HT-29 (cell line): ENCODE measurements around the gene CTU2. TPM values are rescaled to one million over a fixed set of nuclear protein-coding genes. Genes with fewer than 3 reads are reported as not detected.

ENCODE experiments used
- DNase-seq: peaks from one replicate; pipeline ENCODE4 v3.0.0-alpha.2; 2015; ENCODE audit warnings: low spot score
- total RNA-seq: library from RNA; depleted of rRNA; stranded (reverse); fragments of >200 nt; shearing (Covaris generic); gene quantifications from 2 replicates; pipeline ENCODE4 v1.2.3, GENCODE V29; 2014

Gene CTU2
- total RNA-seq, 1 experiment from 2014 or later = 44.5 TPM

GRCh38 chr16:88743693-88744576, 37.6 kb downstream of the CTU2 start:
- peak; percentile 83 for DNase-seq

- no peak for DNase-seq
Observed at GRCh38 chr16:88744577-88745521, 38.5 kb downstream of the CTU2 start.

DNA sequence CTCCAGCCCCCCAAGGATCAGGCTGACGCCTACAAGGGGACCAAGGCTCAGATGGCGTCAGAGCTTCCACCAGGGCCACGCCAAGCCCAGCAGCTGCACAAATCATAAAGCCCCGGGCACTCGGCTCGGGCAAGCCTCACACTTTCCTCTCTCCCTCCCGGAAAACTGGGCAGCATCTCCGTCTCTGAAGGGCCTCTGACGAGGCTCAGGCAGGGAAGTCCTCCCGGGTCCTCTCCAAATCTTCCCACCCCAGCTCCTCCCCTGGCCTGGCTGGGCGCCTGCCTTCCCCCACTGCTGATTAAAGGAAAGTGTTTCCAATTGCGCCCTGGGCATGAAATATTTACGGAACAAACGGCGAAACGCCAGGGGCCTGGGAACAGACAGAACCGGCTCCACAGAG, 40.2 kb downstream of the CTU2 start:
- no peak for DNase-seq

- peak; percentile 80 for DNase-seq
Observed at GRCh38 chr16:88747588-88748301, 41.4 kb downstream of the CTU2 start.

DNA sequence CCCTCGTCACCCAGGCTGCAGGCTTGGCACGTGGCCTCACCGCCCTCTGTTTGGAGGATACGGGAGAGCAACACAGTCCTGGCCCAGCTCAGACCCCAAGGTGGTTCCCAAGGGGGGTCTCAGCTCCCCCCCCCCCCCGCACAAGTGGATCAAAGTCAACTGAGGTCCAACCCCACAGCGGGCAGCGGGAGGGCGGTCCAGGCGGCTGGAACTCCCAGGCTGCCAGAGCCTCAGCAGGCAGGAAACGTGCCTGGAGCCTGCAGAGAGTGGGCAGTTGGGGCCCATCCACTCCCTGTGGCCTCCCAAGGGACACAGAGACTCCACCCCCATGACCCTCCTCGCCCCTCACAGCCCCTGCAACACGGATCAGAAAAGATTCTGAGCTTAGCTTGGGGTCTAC, 42.1 kb downstream of the CTU2 start:
- DNase-seq = no peak

DNA sequence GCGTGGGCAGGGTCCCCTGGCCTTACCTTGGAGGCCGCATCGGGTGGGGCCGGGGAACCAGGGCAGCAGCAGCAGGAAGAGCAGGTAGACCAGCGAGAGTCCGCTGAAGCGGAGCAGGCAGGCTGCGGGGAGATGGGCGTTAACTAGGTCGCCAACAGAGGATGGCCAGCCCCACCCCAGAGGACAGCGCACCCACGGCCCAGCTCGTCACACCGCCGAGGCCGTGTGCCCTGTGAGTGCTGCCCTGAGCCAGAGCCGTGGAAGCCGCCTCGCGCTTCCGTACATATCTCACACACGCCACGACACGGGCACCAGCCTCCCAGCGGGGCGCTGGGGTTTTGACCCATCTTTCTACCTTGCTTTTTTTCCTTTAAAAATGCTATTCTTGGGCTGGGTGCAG, 43.1 kb downstream of the CTU2 start:
- DNase-seq = no peak

DNA sequence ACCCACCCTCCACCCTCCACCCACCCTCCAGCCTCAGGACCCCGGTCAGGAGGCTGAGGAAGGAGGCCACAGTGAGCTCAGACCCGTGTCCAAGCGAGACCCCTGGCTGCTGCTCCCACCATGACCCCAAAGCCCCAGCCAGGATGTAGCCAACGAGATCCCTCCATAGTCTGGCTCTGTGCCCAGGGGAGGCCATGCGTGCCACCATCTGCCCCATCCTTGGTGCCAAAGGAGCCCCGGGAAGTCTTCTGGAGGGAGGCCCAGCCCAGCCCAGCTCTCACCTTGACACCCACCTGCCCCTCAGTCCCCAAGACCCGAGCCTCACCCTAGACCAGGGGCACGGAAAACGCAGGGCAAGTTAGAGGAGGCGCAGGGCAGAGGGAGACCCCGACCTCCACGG, 44.6 kb downstream of the CTU2 start:
- DNase-seq = no peak

GRCh38 chr16:88752386-88753002, 46.2 kb downstream of the CTU2 start:
- DNase-seq = no peak

DNA sequence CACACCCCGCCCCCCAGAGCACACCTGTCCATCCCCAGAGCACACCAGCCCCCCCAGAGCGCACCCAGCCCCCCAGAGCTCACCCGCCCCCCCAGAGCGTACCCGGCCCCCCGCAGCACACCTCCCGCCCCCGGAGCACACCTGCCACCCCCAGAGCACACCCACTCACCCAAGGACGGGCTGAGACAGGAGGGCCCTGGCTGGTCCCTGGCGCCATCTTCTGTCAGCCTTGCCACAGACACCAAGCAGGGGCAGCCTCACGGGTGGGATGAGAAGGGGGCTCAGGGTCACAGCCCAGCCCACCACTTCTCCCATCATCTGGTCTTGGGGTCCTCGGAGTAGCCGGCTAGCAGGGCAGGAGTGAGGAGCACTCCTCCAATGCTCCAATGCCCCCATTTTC, 46.9 kb downstream of the CTU2 start:
- DNase-seq = no peak

GRCh38 chr16:88753602-88754001, 47.3 kb downstream of the CTU2 start:
- DNase-seq = no peak

DNA sequence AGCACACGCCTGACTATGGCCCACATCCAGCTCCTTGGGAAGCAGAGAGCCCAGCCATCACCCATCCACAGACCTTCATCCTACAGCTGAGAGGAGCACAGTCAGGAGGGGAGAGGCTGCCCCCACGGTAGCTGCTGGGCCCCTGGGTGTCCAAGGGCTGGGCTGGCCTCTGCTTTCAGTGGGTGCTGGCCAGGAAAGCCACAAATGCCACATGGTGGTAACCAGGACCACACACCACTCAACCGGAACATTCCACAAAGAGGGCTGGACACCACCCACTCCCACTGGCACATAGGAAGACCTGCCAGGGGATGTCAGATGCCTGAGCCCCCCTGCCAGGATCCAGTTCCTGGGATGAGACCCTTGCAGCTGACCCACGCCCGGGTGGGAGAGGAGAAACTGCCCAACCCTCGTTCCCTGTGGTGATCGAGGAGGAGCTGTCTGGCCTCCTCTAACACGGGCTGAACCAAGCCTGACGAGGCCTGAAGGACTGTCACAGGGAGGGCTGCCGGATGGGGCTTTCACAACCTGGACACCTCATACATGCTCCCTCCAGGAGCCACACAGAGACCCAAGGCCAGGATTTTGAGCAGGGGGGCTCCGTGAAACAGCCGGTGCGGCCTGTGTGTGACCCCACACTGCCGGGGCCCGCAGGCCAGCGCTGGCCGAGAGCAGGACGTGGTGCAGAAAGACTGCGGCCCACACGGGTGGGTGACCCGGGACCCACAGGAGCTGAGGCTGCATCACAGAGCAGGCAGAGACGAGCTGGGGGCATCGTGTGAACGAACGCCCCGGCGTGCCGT, 48.0 kb downstream of the CTU2 start:
- no peak for DNase-seq

DNA sequence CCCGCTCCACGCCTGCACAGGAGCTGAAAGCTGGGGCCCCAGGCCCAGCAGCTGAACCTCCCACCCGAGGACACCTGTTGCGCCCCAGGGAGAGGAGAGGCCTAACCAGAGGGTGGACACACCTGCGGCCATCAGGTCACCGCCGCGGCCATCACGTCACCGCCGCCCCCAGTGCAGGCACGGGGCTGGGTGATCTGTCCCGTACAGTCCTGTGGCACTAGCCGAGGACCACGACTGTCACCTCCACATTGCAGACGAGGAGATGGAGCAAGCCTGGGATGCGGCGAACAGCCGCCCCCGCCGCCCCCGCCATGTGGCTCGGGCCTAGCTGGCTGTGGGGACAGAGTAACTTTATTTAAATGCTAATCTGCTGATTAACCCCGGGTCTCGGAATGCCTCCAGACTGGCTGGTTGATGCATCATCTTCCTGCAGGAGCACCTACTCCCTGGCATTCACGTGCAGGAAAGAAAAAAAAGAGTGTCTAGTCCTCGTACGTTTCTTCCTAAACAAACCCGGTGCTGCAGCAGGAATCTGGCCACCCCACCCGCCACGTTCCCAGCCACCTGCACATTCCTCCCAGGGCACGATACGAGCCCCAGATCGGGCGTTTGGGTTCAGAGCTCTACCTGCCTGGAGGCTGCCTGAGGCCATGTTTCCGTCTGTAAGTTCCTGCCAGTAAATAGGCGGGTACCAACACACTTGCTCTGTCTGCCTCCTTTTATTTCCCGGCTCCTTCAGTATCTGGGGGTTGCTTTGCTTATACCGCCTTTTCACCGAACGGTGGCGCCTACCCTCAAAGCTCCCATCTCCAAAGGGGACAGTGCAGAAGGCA, 48.8 kb downstream of the CTU2 start:
- peak; percentile 76 for DNase-seq

DNA sequence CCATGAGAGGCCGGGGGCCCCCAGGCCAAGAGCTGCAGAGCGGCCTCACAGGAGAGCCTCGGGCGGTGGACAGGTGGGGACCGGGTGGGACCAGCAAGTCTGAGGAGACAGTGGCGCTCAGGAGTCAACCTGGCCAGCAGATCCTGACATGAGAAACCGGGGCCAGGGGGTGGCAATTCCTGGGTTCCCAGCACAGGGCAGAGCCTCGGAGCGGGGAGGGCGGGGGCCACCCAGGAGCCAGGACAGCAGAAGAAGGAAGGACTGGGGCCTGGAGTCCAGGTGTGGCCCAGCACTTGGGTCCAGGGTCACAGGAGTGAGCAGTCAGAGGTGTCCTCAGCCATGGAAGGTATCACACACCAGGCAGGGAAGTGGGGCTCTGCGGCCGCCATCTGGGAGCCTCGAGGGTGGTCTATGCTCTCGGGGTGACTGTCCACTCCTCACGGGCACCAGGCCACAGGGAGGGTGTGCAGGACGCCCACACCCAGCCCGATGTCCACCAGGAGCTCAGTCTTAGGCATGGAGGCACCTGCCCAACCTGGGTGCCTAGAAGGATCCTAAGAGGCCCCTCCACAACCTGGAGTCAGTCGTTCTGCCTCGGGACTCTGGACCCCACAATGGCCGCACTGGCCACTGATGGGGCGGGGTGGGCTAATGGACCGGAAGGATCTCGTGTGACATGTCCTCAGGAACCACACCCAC, 49.6 kb downstream of the CTU2 start:
- no peak for DNase-seq

DNA sequence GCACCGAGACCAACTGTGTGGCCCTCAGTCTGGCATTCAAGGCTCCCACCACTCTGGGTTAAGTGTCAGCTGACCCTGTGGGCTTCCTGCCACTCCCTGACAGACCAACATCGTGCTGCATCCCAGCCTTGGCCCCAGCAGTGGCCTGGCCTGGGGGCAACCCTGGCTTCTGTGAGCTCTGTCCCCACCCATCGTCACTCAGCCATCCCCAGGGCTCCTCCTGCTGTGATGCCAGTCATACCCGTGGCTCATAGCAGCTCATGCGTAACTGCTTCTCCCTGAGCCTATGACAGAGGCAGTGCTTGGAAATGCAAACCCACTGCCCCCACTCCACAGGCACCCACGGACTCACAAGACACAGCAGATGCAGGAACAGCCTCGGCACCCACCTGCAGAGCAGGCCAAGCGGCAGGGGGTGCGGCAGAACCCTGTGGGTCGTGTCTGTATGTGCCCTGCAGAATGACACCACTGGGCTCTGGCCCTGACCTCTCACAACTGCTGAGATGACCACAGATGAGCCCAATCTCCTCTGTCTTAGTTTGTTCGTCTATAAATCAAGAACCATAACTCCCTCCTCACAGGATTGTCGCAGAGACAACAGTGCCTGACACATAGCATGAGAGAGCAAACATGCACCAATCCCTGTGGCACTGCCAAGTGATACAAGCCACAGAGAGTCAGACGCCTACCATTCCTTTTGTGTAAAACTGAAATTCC, 52.1 kb downstream of the CTU2 start:
- DNase-seq = no peak

- no peak for DNase-seq
Observed at GRCh38 chr16:88758944-88759244, 52.6 kb downstream of the CTU2 start.

- DNase-seq = no peak
Observed at GRCh38 chr16:88759245-88759975, 53.1 kb downstream of the CTU2 start.

DNA sequence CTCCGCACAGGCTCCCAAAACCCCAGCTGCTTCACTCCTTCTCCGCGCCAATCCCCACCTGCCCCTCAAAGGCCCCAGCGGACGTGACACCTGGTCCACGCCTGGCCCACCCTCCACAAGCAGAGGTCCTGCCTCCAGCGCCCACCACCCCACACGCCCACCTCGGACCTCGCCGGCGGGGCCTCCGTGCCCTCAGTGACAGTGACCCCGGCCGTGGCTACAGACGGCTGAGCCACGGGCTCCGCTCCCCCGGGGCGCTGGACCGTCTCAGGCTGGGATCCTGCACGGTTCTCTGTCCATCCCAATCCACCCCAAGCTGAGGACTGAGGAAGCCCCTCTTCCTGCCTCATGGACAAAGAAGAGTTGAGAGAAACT, 53.7 kb downstream of the CTU2 start:
- no peak for DNase-seq
